ENCODE measurements around the gene CTU1.

The CTU1 gene

GRCh38 chr19:51124729-51125128, 16.5 kb upstream of the CTU1 start, which contains the start of gene SIGLEC9:
Gene SIGLEC9 (plus strand): TSS chr19:51124906. CDS start chr19:51124975, 69 bp downstream.
- no peak for TF ChIP-seq CTCF (IDR thresholded peaks at IDR 0.05; ENCODE audit: insufficient read depth, low read depth, low read length, missing control alignments)
- DNase-seq (ENCODE audit: low read depth) = no peak
- H3K4me3 ChIP-seq (ENCODE audit: low read depth, low read length) = no peak within 1 kb of the TSS

- H3K4me3 ChIP-seq (ENCODE audit: low read depth, low read length) = no peak overlapping the region
- DNase-seq (ENCODE audit: low read depth) = no peak
- TF ChIP-seq CTCF (IDR thresholded peaks at IDR 0.05; ENCODE audit: insufficient read depth, low read depth, low read length, missing control alignments) = no peak
Observed at GRCh38 chr19:51124216-51124615, 16.0 kb upstream of the CTU1 start.

- no peak for TF ChIP-seq CTCF (IDR thresholded peaks at IDR 0.05; ENCODE audit: insufficient read depth, low read depth, low read length, missing control alignments)
- DNase-seq (ENCODE audit: low read depth) = no peak
Observed at GRCh38 chr19:51123802-51124201, 15.6 kb upstream of the CTU1 start.

GRCh38 chr19:51123381-51123800, 15.2 kb upstream of the CTU1 start:
- no peak overlapping the region for H3K4me3 ChIP-seq (ENCODE audit: low read depth, low read length)
- TF ChIP-seq CTCF (IDR thresholded peaks at IDR 0.05; ENCODE audit: insufficient read depth, low read depth, low read length, missing control alignments) = no peak
- DNase-seq (ENCODE audit: low read depth) = no peak

More at GRCh38 chr19:51123802-51124201, 15.6 kb upstream of the CTU1 start:
- no peak overlapping the region for H3K4me3 ChIP-seq (ENCODE audit: low read depth, low read length)

GRCh38 chr19:51122112-51122981, 14.1 kb upstream of the CTU1 start:
- no peak overlapping the region for H3K4me3 ChIP-seq (ENCODE audit: low read depth, low read length)
- DNase-seq (ENCODE audit: low read depth) = no peak
- no peak for TF ChIP-seq CTCF (IDR thresholded peaks at IDR 0.05; ENCODE audit: insufficient read depth, low read depth, low read length, missing control alignments)

GRCh38 chr19:51121257-51121656, 13.0 kb upstream of the CTU1 start:
- no peak overlapping the region for H3K4me3 ChIP-seq (ENCODE audit: low read depth, low read length)
- DNase-seq (ENCODE audit: low read depth) = no peak
- TF ChIP-seq CTCF (IDR thresholded peaks at IDR 0.05; ENCODE audit: insufficient read depth, low read depth, low read length, missing control alignments) = no peak
